ENCODE data around the gene SHISA3. TPM values are rescaled to one million over a fixed set of nuclear protein-coding genes. Genes with fewer than 3 reads are reported as not detected.

Gene SHISA3
- not detected in 2 replicates for polyA plus RNA-seq (2013)

GRCh38 chr4:42396752-42397634 lies at the start of gene SHISA3:
SHISA3 (plus strand) TSS chr4:42397488; CDS start chr4:42398057, 569 bp downstream.
- no CpG with 5 or more reads among the region's 61 CpGs for WGBS (ENCODE audit: extremely low coverage, insufficient coverage, insufficient read length)
- Histone ChIP-seq H3K79me2 (ENCODE audit: control insufficient read depth, insufficient read depth, low read length, poor library complexity) (no peaks in the 10 kb centered on the region), H2BK5ac (ENCODE audit: low read depth, low read length, poor library complexity) (no peak within 1 kb of the TSS)

GRCh38 chr4:42348247-42348646 lies 49.0 kb upstream of the SHISA3 start:
- Histone ChIP-seq H3K27me3 (ENCODE audit: insufficient read depth, low read length) (no peaks in the 10 kb centered on the region), H2AK5ac (ENCODE audit: low read length) (no peak overlapping the region), H2BK12ac (ENCODE audit: low read length) (no peak overlapping the region), H4K91ac (ENCODE audit: low read depth, low read length) (no peak overlapping the region), H3K79me2 (ENCODE audit: control insufficient read depth, insufficient read depth, low read length, poor library complexity) (no peaks in the 10 kb centered on the region), H3K36me3 (ENCODE audit: control insufficient read depth in 1 of 2, insufficient read depth in 2 of 2, low read length in 2 of 2) (no peaks in the 10 kb centered on the region), H3K79me1 (ENCODE audit: low read length) (no peaks in the 10 kb centered on the region), H3K9ac (ENCODE audit: low read length) (no peak overlapping the region), H4K8ac (ENCODE audit: low read depth, low read length) (no peak overlapping the region), H3K27ac (ENCODE audit: low read depth, low read length) (no peak overlapping the region), H3K4ac (ENCODE audit: low read depth, low read length) (no peak overlapping the region), H3K23ac (ENCODE audit: low read length) (no peak overlapping the region), H3K4me3 (ENCODE audit: low read depth, low read length) (no peak overlapping the region), H3K4me2 (ENCODE audit: low read length) (no peak overlapping the region), H3K9me3 (ENCODE audit: insufficient read depth, low read depth, low read length) (no peaks in the 10 kb centered on the region), H2AFZ (ENCODE audit: insufficient read depth, low read length, poor library complexity) (no peak overlapping the region), H2BK5ac (ENCODE audit: low read depth, low read length, poor library complexity) (no peak overlapping the region), H3K18ac (ENCODE audit: low read length) (no peak overlapping the region), H3K14ac (ENCODE audit: low read length) (no peak overlapping the region), H4K12ac (ENCODE audit: low read depth, low read length) (no peak overlapping the region), H2BK120ac (ENCODE audit: insufficient read depth, low read length, poor library complexity) (no peak overlapping the region), H3K4me1 (ENCODE audit: control insufficient read depth in 1 of 2, insufficient read depth in 2 of 2, low read length in 2 of 2) (no peaks in the 10 kb centered on the region)
- DNase-seq = no peak
- no CpG with 5 or more reads among the region's 2 CpGs for WGBS (ENCODE audit: extremely low coverage, insufficient coverage, insufficient read length)

More at GRCh38 chr4:42396752-42397634, at the start of gene SHISA3:
- no peak within 1 kb of the TSS for H3K27ac ChIP-seq (ENCODE audit: low read depth, low read length)
- no peak within 1 kb of the TSS for H4K8ac ChIP-seq (ENCODE audit: low read depth, low read length)
- no peaks in the 10 kb centered on the region for H3K36me3 ChIP-seq (ENCODE audit: control insufficient read depth in 1 of 2, insufficient read depth in 2 of 2, low read length in 2 of 2)
- H3K27me3 ChIP-seq (ENCODE audit: insufficient read depth, low read length) = peaks cover 45% of the 10 kb centered on the region
- peaks cover 17 to 21% of the 10 kb centered on the region in 2 experiments for H3K4me1 ChIP-seq (ENCODE audit: control insufficient read depth in 1 of 2, insufficient read depth in 2 of 2, low read length in 2 of 2)
- H3K14ac ChIP-seq (ENCODE audit: low read length) = peak within 1 kb of the TSS; percentile 40
- peak within 1 kb of the TSS; percentile 50 for H2AFZ ChIP-seq (ENCODE audit: insufficient read depth, low read length, poor library complexity)
- no peak within 1 kb of the TSS for H3K4ac ChIP-seq (ENCODE audit: low read depth, low read length)
- no peak within 1 kb of the TSS for H2AK5ac ChIP-seq (ENCODE audit: low read length)
- H2BK12ac ChIP-seq (ENCODE audit: low read length) = no peak within 1 kb of the TSS
- no peaks in the 10 kb centered on the region for H3K79me1 ChIP-seq (ENCODE audit: low read length)
- H3K9me3 ChIP-seq (ENCODE audit: insufficient read depth, low read depth, low read length) = peaks cover 5% of the 10 kb centered on the region
- peak within 1 kb of the TSS; percentile 74 for H3K4me2 ChIP-seq (ENCODE audit: low read length)
- H3K9ac ChIP-seq (ENCODE audit: low read length) = no peak within 1 kb of the TSS
- peak within 1 kb of the TSS; percentile 57 for H3K4me3 ChIP-seq (ENCODE audit: low read depth, low read length)
- peak in 1 of 2 donors; percentile 10 for DNase-seq
- H3K23ac ChIP-seq (ENCODE audit: low read length) = no peak within 1 kb of the TSS
- no peak within 1 kb of the TSS for H3K18ac ChIP-seq (ENCODE audit: low read length)
- H4K91ac ChIP-seq (ENCODE audit: low read depth, low read length) = no peak within 1 kb of the TSS
- H2BK120ac ChIP-seq (ENCODE audit: insufficient read depth, low read length, poor library complexity) = no peak within 1 kb of the TSS
- H4K12ac ChIP-seq (ENCODE audit: low read depth, low read length) = peak within 1 kb of the TSS; percentile 32

GRCh38 chr4:42348692-42349091 lies 48.6 kb upstream of the SHISA3 start:
- Histone ChIP-seq H4K8ac (ENCODE audit: low read depth, low read length) (no peak overlapping the region), H3K27me3 (ENCODE audit: insufficient read depth, low read length) (no peaks in the 10 kb centered on the region), H3K79me1 (ENCODE audit: low read length) (no peaks in the 10 kb centered on the region), H3K9me3 (ENCODE audit: insufficient read depth, low read depth, low read length) (no peaks in the 10 kb centered on the region), H2BK120ac (ENCODE audit: insufficient read depth, low read length, poor library complexity) (no peak overlapping the region), H3K36me3 (ENCODE audit: control insufficient read depth in 1 of 2, insufficient read depth in 2 of 2, low read length in 2 of 2) (no peaks in the 10 kb centered on the region), H3K23ac (ENCODE audit: low read length) (no peak overlapping the region), H3K79me2 (ENCODE audit: control insufficient read depth, insufficient read depth, low read length, poor library complexity) (no peaks in the 10 kb centered on the region), H2BK5ac (ENCODE audit: low read depth, low read length, poor library complexity) (no peak overlapping the region), H3K4me2 (ENCODE audit: low read length) (no peak overlapping the region), H2AFZ (ENCODE audit: insufficient read depth, low read length, poor library complexity) (no peak overlapping the region), H3K4me3 (ENCODE audit: low read depth, low read length) (no peak overlapping the region), H3K18ac (ENCODE audit: low read length) (no peak overlapping the region), H3K9ac (ENCODE audit: low read length) (no peak overlapping the region), H3K4ac (ENCODE audit: low read depth, low read length) (no peak overlapping the region), H3K14ac (ENCODE audit: low read length) (no peak overlapping the region), H2BK12ac (ENCODE audit: low read length) (no peak overlapping the region), H4K12ac (ENCODE audit: low read depth, low read length) (no peak overlapping the region), H2AK5ac (ENCODE audit: low read length) (no peak overlapping the region), H3K27ac (ENCODE audit: low read depth, low read length) (no peak overlapping the region), H3K4me1 (ENCODE audit: control insufficient read depth in 1 of 2, insufficient read depth in 2 of 2, low read length in 2 of 2) (no peaks in the 10 kb centered on the region), H4K91ac (ENCODE audit: low read depth, low read length) (no peak overlapping the region)
- no CpG with 5 or more reads among the region's 5 CpGs for WGBS (ENCODE audit: extremely low coverage, insufficient coverage, insufficient read length)
- DNase-seq = no peak

- no peaks in the 10 kb centered on the region for H3K36me3 ChIP-seq (ENCODE audit: control insufficient read depth in 1 of 2, insufficient read depth in 2 of 2, low read length in 2 of 2)
Observed at GRCh38 chr4:42350611-42351182, 46.6 kb upstream of the SHISA3 start.

More at GRCh38 chr4:42350611-42351182, 46.6 kb upstream of the SHISA3 start:
- no peak overlapping the region for H3K14ac ChIP-seq (ENCODE audit: low read length)
- H4K8ac ChIP-seq (ENCODE audit: low read depth, low read length) = no peak overlapping the region
- no peak overlapping the region for H4K12ac ChIP-seq (ENCODE audit: low read depth, low read length)
- H2BK12ac ChIP-seq (ENCODE audit: low read length) = no peak overlapping the region
- H3K23ac ChIP-seq (ENCODE audit: low read length) = no peak overlapping the region
- H3K18ac ChIP-seq (ENCODE audit: low read length) = no peak overlapping the region
- H3K9ac ChIP-seq (ENCODE audit: low read length) = no peak overlapping the region
- no peaks in the 10 kb centered on the region for H3K9me3 ChIP-seq (ENCODE audit: insufficient read depth, low read depth, low read length)
- H3K4me1 ChIP-seq (ENCODE audit: control insufficient read depth in 1 of 2, insufficient read depth in 2 of 2, low read length in 2 of 2) = no peaks in the 10 kb centered on the region
- H2BK120ac ChIP-seq (ENCODE audit: insufficient read depth, low read length, poor library complexity) = no peak overlapping the region
- no peak for DNase-seq
- H3K4me2 ChIP-seq (ENCODE audit: low read length) = no peak overlapping the region
- no peaks in the 10 kb centered on the region for H3K79me2 ChIP-seq (ENCODE audit: control insufficient read depth, insufficient read depth, low read length, poor library complexity)
- H3K79me1 ChIP-seq (ENCODE audit: low read length) = no peaks in the 10 kb centered on the region
- no peak overlapping the region for H3K27ac ChIP-seq (ENCODE audit: low read depth, low read length)
- H2BK5ac ChIP-seq (ENCODE audit: low read depth, low read length, poor library complexity) = no peak overlapping the region
- H4K91ac ChIP-seq (ENCODE audit: low read depth, low read length) = no peak overlapping the region
- no peak overlapping the region for H2AK5ac ChIP-seq (ENCODE audit: low read length)
- no peaks in the 10 kb centered on the region for H3K27me3 ChIP-seq (ENCODE audit: insufficient read depth, low read length)
- no peak overlapping the region for H3K4me3 ChIP-seq (ENCODE audit: low read depth, low read length)
- no peak overlapping the region for H3K4ac ChIP-seq (ENCODE audit: low read depth, low read length)
- WGBS (ENCODE audit: extremely low coverage, insufficient coverage, insufficient read length) = no CpG with 5 or more reads among the region's 4 CpGs
- no peak overlapping the region for H2AFZ ChIP-seq (ENCODE audit: insufficient read depth, low read length, poor library complexity)
